Stimulated activated naive CD8-positive, alpha-beta T cell treated with anti-CD3 and anti-CD28 coated beads, Interleukin-15, Interleukin-2, amounts not matched to agents 100 ng/mL and 50 ng/mL, for 24 hours (primary cell): ENCODE results near the gene PINK1.

Experiments used
- H3K27ac Mint-ChIP-seq: one replicate; pipeline ENCODE4 v1.8.0; 2021; ENCODE audit warnings: mild to moderate bottlenecking, mixed read lengths
- H3K27me3 Mint-ChIP-seq: one replicate; pipeline ENCODE4 v1.8.0; 2021; ENCODE audit warnings: mixed read lengths
- H3K36me3 Mint-ChIP-seq: one replicate; pipeline ENCODE4 v1.8.0; 2021; ENCODE audit warnings: low read depth, mixed read lengths
- H3K4me1 Mint-ChIP-seq: one replicate; pipeline ENCODE4 v1.8.0; 2021; ENCODE audit warnings: low read depth, mixed read lengths
- H3K4me3 Mint-ChIP-seq: one replicate; pipeline ENCODE4 v1.8.0; 2021; ENCODE audit warnings: mild to moderate bottlenecking, mixed read lengths
- H3K9me3 Mint-ChIP-seq: one replicate; pipeline ENCODE4 v1.8.0; 2021; ENCODE audit warnings: mixed read lengths

Gene PINK1

GRCh38 chr1:20648946-20649345 is 15.7 kb downstream of the PINK1 start:
- no peaks in the 10 kb centered on the region for H3K4me1 Mint-ChIP-seq
- no peaks in the 10 kb centered on the region for H3K27me3 Mint-ChIP-seq
- peaks cover 40% of the 10 kb centered on the region for H3K36me3 Mint-ChIP-seq
- H3K9me3 Mint-ChIP-seq: no peaks in the 10 kb centered on the region
- H3K27ac Mint-ChIP-seq: no peak overlapping the region
- no peak overlapping the region for H3K4me3 Mint-ChIP-seq

DNA sequence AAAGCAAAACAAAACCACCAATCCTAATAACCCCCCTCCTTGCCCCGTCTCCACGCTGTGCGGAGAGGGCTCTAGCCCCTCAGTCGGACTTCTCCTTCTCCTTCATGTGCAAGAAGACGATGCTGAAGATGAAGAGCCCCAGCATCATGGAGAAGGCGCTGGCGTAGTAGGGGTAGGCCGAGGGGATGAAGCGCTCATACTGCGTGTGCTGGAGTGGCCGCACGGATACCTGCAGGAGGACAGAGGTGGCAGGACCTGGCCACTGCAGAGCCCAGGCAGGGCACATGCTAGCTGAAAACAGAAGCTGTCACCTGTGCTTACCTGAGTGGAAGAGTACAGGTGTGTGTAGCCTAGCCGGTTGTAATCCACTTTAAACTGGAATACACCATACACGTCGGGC is 19.0 kb downstream of the PINK1 start:
- Mint-ChIP-seq H3K4me3 (no peak overlapping the region), H3K27me3 (no peaks in the 10 kb centered on the region), H3K27ac (no peak overlapping the region), H3K4me1 (peaks cover 6% of the 10 kb centered on the region), H3K36me3 (peaks cover 65% of the 10 kb centered on the region), H3K9me3 (no peaks in the 10 kb centered on the region)

- no peak overlapping the region for H3K27ac Mint-ChIP-seq
- H3K4me1 Mint-ChIP-seq: peaks cover 20% of the 10 kb centered on the region
- H3K9me3 Mint-ChIP-seq: no peaks in the 10 kb centered on the region
- H3K36me3 Mint-ChIP-seq: peaks cover 79% of the 10 kb centered on the region
- H3K27me3 Mint-ChIP-seq: no peaks in the 10 kb centered on the region
- no peak overlapping the region for H3K4me3 Mint-ChIP-seq
These were observed 20.9 kb downstream of the PINK1 start for GRCh38 chr1:20654104-20654690.

DNA sequence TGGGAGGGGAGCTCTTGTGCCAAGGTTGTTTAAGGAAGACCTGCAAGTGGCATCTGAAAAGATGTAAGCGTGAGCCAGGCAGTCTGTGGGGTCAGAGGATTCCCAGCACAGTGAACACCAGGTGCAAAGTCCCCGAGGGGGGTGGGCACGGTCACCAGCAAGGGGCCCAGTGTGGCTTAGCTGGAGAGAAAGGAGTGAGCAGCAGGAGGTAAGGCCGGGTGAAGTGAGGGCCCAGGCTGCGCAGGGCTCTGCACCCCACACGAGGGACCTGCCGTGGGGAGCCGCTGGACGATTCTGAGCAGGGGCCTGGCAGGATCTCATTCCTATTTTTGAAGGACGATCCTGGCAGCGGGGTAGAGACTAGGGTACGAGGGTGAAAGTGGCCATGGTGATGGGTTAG is 23.8 kb downstream of the PINK1 start:
- Mint-ChIP-seq H3K27me3 (no peaks in the 10 kb centered on the region), H3K36me3 (peaks cover 65% of the 10 kb centered on the region), H3K9me3 (no peaks in the 10 kb centered on the region), H3K4me1 (peaks cover 40% of the 10 kb centered on the region), H3K4me3 (no peak overlapping the region), H3K27ac (peak overlapping the region; percentile 67)

DNA sequence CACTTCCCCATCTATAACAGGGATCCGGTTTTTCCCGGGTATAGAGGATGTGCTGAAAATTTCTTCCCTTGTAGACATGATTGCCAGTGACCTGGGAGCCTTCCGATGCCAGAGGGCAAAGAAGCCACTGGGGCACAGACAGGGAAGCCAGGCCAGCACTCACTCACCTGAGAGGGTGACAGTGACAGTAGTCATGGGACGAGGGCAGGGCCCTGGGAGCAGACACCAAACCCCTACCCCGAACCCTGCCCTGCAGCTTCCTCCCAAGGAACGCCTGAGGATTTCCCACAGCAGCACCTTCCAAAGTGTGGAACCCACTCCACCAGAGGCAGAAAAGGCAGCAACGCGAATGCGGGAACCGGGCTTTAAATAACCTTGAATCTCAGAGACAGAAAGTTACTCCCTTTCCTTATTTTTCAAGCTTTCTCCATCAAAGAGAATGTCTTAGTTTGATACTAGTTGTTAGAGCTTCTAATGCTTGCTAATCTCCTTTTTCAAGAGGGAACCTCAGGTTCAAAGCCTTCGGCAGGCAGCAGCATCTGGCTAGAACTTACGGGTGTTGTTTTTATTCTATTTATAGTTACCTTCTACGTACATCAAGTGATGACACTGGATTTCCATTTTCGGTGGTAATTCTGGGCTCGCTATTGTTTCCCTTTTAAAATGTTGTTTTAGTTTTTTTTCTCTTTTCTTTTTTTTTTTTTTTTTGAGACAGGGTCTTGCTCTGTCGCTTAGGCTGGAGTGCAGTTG is 25.1 kb downstream of the PINK1 start:
- H3K36me3 Mint-ChIP-seq: peaks cover 52% of the 10 kb centered on the region
- H3K9me3 Mint-ChIP-seq: no peaks in the 10 kb centered on the region
- no peaks in the 10 kb centered on the region for H3K27me3 Mint-ChIP-seq
- peak overlapping the region; percentile 99 for H3K4me3 Mint-ChIP-seq
- H3K4me1 Mint-ChIP-seq: peaks cover 48% of the 10 kb centered on the region
- peak overlapping the region; percentile 98 for H3K27ac Mint-ChIP-seq

GRCh38 chr1:20660363-20660762 is 27.1 kb downstream of the PINK1 start:
- no peaks in the 10 kb centered on the region for H3K27me3 Mint-ChIP-seq
- H3K4me3 Mint-ChIP-seq: peak overlapping the region; percentile 99
- H3K27ac Mint-ChIP-seq: peak overlapping the region; percentile 98
- peaks cover 48% of the 10 kb centered on the region for H3K4me1 Mint-ChIP-seq
- H3K36me3 Mint-ChIP-seq: peaks cover 41% of the 10 kb centered on the region
- H3K9me3 Mint-ChIP-seq: no peaks in the 10 kb centered on the region

DNA sequence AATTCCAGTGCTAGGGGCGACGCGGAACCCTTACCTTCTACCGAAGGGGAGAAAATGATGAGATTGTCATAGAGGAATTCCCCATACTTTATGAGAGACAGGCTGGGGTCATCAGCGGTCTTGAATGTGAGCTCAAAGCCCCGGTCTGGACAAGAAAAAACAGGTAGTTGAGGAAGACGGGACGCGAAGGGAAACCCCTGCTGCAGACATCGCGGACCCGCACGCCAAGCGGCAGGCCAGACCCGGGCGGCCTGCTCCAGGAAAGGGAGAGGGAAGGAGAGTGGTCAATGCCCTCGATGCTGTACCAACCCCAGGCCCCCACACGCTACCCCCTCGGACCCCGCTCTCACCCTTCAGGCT is 27.6 kb downstream of the PINK1 start:
- peak overlapping the region; percentile 98 for H3K27ac Mint-ChIP-seq
- peaks cover 37% of the 10 kb centered on the region for H3K36me3 Mint-ChIP-seq
- peaks cover 48% of the 10 kb centered on the region for H3K4me1 Mint-ChIP-seq
- H3K4me3 Mint-ChIP-seq: peak overlapping the region; percentile 99
- H3K9me3 Mint-ChIP-seq: no peaks in the 10 kb centered on the region
- no peaks in the 10 kb centered on the region for H3K27me3 Mint-ChIP-seq

GRCh38 chr1:20661207-20662109 is 28.2 kb downstream of the PINK1 start, which contains the start of gene DDOST:
DDOST (minus strand) TSS chr1:20661369; CDS start chr1:20661350, 19 bp downstream.
- no peaks in the 10 kb centered on the region for H3K27me3 Mint-ChIP-seq
- peak within 1 kb of the TSS; percentile 98 for H3K27ac Mint-ChIP-seq
- no peaks in the 10 kb centered on the region for H3K9me3 Mint-ChIP-seq
- H3K4me1 Mint-ChIP-seq: peaks cover 48% of the 10 kb centered on the region
- H3K4me3 Mint-ChIP-seq: peak within 1 kb of the TSS; percentile 99
- H3K36me3 Mint-ChIP-seq: peaks cover 34% of the 10 kb centered on the region

DNA sequence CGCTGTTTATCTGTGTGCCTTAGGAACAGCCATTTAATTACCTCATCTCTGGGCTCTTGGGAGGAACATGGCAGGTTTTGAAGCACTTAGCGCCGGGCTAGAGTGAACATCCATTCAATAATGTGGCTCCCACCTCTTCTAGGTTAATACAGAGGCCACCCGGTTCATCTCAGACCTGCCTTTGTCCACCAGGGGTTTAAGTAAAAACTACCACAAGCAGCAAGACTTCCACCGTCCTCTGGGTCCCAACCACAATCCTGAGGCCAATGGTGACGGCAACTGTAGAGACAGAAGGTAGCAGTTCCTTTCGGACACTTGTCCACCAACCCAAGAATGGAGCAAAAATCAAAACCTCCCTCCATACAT is 28.8 kb downstream of the PINK1 start:
- Mint-ChIP-seq H3K27ac (peak overlapping the region; percentile 88), H3K9me3 (no peaks in the 10 kb centered on the region), H3K4me3 (peak overlapping the region; percentile 99), H3K36me3 (peaks cover 28% of the 10 kb centered on the region), H3K27me3 (no peaks in the 10 kb centered on the region), H3K4me1 (peaks cover 44% of the 10 kb centered on the region)

DNA sequence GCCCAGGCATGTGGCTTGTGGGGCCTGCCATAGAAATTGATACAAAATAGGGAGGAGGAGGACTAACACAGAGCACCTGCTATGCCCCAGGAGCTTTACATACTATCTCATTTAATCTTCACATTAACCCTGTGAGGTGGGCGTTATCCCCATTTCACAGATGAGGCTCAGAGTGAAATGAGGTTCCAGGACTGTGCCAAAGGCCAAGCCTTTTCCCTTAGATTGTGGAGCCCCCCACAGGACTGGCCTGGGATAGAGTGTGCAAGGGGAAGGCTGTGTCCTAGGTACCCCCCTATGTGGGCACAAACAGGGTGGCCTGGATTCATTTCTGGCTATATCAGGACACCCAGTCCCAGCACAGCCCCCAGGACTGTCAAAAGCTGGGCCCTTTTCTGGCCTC is 30.1 kb downstream of the PINK1 start:
- Mint-ChIP-seq H3K9me3 (no peaks in the 10 kb centered on the region), H3K36me3 (peaks cover 15% of the 10 kb centered on the region), H3K27me3 (no peaks in the 10 kb centered on the region), H3K27ac (no peak overlapping the region), H3K4me3 (no peak overlapping the region), H3K4me1 (peaks cover 36% of the 10 kb centered on the region)

DNA sequence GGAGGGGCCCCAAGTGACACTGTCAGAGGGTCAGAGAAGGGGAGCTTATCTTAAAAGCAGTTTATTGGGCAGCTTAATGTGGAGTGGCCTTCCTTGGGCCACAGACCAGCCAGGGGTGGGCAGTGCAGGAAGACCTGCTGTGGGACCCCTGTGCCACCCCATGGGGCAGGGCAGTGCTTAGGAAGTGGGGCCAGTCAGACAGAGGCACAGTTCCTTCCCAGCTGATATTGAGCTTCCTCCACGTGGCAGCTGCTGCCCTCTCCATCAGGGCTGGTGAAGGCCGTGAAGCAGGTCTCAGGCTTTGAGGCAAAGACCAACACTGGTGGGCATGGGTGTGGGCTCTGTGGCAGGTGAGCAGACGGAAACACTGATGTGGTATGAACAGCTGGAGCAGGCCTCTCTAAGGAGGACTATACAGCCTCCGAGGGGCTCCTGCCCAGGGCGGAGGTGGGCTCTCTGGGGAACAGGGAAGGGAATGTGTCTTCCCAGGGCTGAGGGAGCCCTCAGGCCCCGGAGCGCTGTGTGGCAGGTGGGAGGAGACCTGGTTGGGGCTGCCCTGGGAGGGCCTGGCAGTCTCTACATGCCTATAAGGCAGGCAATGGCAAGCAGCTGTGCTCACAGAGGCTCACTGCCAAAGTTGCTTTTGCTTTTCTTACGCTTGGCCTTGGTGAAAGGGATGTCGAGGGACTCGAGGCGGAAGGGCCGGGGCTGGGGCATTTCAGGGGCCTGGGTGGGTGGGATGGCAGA is 30.9 kb downstream of the PINK1 start:
- Mint-ChIP-seq H3K4me1 (peaks cover 28% of the 10 kb centered on the region), H3K9me3 (no peaks in the 10 kb centered on the region), H3K27ac (no peak overlapping the region), H3K27me3 (no peaks in the 10 kb centered on the region), H3K36me3 (peaks cover 10% of the 10 kb centered on the region), H3K4me3 (no peak overlapping the region)

- Mint-ChIP-seq H3K4me3 (no peak overlapping the region), H3K4me1 (peaks cover 12% of the 10 kb centered on the region), H3K36me3 (no peaks in the 10 kb centered on the region), H3K9me3 (no peaks in the 10 kb centered on the region), H3K27me3 (no peaks in the 10 kb centered on the region), H3K27ac (no peak overlapping the region)
These were observed 32.5 kb downstream of the PINK1 start for GRCh38 chr1:20665726-20666125.

- Mint-ChIP-seq H3K27ac (no peak overlapping the region), H3K27me3 (no peaks in the 10 kb centered on the region), H3K9me3 (no peaks in the 10 kb centered on the region), H3K4me1 (peaks cover 10% of the 10 kb centered on the region), H3K4me3 (no peak overlapping the region), H3K36me3 (no peaks in the 10 kb centered on the region)
These were observed 32.9 kb downstream of the PINK1 start for GRCh38 chr1:20666146-20666545.

DNA sequence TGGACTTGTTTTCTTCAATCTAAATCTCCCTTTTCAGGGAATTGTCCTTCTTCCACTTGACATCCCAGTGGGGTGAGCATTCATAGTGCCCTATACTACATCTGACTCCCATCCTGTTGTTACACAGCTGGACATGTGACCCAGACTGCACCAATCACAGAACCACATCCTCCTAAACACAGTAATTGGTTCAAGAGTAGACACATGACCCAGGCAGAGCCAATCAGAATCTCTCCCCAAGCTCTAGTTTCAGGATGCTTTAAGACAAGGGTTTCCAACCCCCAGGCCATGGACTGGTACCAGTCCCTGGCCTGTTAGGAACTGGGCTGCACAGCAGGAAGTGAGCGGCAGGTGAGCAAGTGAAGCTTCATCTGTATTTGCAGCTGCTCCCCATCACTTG is 33.5 kb downstream of the PINK1 start:
- no peak overlapping the region for H3K27ac Mint-ChIP-seq
- no peaks in the 10 kb centered on the region for H3K9me3 Mint-ChIP-seq
- H3K4me3 Mint-ChIP-seq: no peak overlapping the region
- no peaks in the 10 kb centered on the region for H3K36me3 Mint-ChIP-seq
- H3K27me3 Mint-ChIP-seq: no peaks in the 10 kb centered on the region
- H3K4me1 Mint-ChIP-seq: peaks cover 9% of the 10 kb centered on the region
